ENCODE results near the gene DUSP16.

The DUSP16 gene

DNA sequence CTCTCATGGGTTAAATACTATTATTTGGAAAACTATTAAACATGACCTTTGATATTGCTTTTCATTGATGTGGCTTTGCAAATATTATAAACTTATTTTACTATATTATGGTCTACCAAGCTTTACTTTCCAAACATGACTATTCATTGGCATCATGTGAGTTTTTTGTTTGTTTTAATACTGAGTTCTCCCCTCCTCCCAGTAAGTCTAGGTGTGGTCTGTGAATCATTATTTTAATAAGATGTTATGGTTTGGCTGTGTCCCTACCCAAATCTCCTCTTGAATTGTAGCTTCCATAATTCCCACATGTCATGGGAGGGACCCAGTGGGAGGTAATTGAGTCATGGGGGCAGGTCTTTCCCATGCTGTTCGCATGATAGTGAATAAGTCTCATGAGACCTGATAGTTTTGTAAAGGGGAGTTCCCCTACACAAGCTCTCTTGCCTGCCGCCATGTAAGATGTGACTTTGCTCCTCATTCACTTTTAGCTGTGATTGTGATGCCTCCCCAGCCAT lies 125.8 kb downstream of the DUSP16 start:
- no peak for DNase-seq

DNA sequence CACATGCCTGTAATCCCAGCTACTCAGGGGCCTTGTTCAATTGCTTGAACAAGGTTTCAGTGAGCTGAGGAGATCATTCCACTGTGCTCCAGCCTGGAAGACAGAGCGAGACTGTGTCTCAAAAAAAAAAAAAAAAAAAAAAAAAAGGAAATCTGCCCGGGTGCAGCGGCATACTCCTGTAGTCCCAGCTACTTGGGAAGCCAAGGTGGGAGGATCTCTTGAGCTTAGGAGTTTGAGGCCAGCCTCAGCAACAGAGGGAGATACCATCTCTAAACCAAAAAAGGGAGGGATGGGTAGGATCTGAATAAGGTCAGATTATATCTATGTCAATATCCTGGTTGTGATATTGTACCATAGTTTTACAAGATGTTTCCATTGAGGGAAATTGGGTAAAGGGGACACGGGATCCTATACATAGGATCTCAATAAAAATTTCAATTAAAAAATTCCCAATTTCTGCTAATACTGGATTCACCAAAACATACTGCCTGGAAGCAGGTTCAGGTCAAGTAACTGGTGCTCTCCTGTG lies 129.4 kb downstream of the DUSP16 start:
- no peak for DNase-seq

DNA sequence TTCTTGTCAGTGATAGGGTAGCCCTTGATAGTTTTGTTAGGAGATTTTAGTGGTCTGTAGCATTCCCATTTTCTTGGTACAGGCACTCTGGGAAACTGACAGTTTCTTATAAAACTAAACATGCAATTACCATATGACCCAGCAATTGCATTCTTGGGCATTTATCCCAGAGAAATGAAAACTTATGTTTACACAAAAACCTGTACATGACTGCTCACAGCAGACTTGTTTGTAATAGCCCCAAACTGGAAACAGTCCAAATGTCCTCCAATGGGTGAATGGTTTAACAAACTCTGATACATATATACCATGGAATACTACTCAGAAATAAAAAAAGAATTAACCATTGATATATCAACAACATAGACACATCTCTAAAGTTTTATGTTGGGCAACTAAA lies 130.3 kb downstream of the DUSP16 start:
- no peak for DNase-seq

DNA sequence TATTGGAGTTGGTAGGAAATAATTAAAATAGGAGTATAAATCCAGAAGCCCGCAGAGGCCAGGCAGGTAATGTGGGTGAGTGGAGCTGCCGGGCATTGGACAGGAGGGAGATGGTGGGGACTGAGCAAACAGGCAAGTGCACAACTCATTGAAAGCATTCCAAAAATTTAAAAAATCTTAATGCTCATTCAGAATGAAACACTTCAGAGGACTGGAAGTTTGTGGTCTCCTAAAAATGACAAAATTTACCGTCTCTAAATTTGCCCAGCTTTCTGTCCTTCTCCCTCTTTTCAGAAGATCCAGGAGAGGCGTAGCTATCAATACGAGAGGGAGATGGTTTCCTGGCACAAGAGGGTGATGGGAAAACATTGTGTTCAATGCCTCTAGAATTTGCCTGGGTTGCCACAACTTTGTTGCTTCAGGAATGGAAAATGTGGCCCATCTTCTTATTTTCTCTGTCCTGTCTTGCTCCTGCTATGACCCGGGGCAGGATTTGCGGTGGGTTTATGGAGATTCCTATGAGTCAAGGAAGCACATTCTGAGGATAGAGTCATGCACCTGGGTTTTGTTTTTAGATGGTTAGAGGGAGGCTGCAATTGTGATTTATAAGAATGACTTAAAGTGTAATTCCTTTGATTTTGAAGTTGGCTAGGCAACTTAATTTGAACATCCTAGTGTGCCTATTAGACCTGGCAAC lies 133.6 kb downstream of the DUSP16 start:
- no peak for DNase-seq

DNA sequence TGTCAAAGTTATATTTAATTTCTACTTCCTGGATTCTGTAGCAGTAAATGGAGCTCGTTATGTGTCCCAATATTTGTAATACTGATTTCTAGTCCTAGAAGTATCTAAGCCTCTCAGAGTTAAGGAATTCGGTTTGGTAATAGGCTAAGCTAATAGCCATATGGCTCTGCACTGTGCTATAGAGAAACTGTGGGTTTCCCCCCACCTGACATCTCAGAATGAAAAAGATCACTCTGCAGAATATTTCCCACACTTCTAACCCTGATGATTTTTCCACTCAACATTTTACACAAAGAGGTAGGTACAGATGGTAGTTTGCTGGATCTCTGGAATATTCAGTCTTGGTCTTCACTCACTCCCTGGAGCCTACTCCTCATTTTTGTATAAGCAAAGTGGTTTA lies 134.6 kb downstream of the DUSP16 start:
- no peak for DNase-seq

DNA sequence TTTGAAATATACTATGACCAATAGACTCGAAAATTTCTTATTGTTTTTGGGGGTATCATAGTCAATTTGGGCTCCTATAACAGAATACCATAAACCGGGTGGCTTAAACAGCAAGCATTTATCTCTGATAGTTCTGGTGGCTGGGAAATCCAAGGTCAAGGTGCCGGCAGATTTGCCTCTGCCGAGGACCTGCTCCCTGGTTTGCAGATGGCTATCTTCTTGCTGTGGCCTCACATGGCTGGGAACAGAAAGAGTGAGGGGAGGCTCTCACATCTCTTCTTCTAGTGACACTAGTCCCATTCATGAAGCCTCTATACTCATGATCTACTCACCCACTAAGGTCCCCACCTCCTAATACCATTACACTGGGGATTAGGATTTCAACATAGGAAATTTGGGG lies 135.1 kb downstream of the DUSP16 start:
- no peak for DNase-seq

DNA sequence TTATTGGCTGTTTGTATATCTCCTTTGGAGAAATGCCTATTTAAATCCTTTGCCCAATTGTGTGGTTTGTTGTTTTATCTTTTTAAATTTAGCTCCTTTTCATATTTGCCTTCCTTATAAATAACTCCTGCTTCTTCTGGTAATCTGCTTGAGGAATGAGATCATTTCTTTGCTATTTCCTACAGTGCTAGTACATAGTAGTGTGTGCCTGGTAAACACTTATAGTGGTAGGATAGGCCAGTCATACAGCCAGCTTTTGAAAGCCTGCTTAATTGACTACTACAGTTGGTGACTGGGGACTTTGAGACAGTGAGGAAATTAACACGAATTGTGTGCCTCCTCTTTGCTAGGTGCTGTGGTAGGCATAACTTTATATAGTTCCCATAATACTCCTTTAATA lies 137.0 kb downstream of the DUSP16 start:
- no peak for DNase-seq

DNA sequence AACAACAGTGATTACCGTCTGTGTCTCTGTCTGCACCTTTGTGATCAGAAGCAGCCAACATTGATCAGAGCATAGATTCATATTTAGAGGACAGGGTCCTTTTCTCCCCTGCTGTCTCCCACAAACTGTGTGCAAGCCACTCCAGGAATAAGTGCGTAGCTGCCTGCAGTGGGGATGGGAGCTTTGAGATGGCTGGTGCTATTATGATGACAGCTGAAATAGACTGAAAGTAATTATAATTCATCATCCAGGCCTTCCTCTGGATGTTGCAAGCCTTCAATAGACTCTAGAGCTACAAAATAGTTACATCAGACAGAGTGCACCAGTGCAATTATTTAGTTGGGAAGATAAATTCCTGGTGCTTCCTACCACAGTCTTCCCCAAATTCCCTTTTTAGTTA lies 137.7 kb downstream of the DUSP16 start:
- no peak for DNase-seq

Data from inflammatory macrophage (primary cell).